PC-9 (cell line): ENCODE measurements around the gene PRPF4. TPM values are rescaled to one million over a fixed set of nuclear protein-coding genes. Genes with fewer than 3 reads are reported as not detected.

Source experiments
- BruUV-seq: library from RNA; stranded (reverse); fragments of 400-500 nt; replicated peaks from 2 replicates; lab custom pipeline; 2021; lab: Mats Ljungman, UMichigan
- CTCF ChIA-PET: fragments of 300-600 bp; sonication (Branson Sonifier 250); formaldehyde crosslinking; loops from one replicate; lab custom pipeline; 2022; ENCODE audit warnings: antibody characterized with exemption; lab: Charles Lee
- POLR2A ChIA-PET: fragments of 300-600 bp; sonication (Branson Sonifier 250); formaldehyde crosslinking; loops from one replicate; lab custom pipeline; 2022; ENCODE audit warnings: antibody characterized with exemption; ENCODE audit not compliant: unreplicated experiment; lab: Charles Lee
- DNase-seq, 2 experiments: peaks; one replicate each; pipeline versions ENCODE4 v3.0.0 to v3.0.0-alpha.2; 2015 to 2022; ENCODE audit warnings: mixed read lengths in 1 of 2
- H2AFZ ChIP-seq: fragments of 200-600 bp; sonication (generic); 2 replicates; pipeline ENCODE4 v1.8.1; 2017; ENCODE audit warnings: antibody characterized with exemption
- H3F3A ChIP-seq: fragments of 200-600 bp; sonication (generic); 2 replicates; pipeline ENCODE4 v1.8.1; 2017; ENCODE audit warnings: antibody characterized with exemption, mild to moderate bottlenecking, low read depth; ENCODE audit not compliant: insufficient read depth
- H3K27ac ChIP-seq: fragments of 200-600 bp; sonication (generic); 2 replicates; pipeline ENCODE4 v1.6.1; 2016; ENCODE audit warnings: mixed run types
- H3K27me3 ChIP-seq: fragments of 200-600 bp; sonication (generic); 2 replicates; pipeline ENCODE4 v1.6.1; 2016; ENCODE audit warnings: low read depth, mixed run types; ENCODE audit not compliant: insufficient read depth
- H3K36me3 ChIP-seq: fragments of 200-600 bp; sonication (generic); 2 replicates; pipeline ENCODE4 v1.6.1; 2016; ENCODE audit warnings: low read depth, mixed run types
- H3K4me1 ChIP-seq: fragments of 200-600 bp; sonication (generic); replicated peaks from 2 replicates; pipeline ENCODE4 v1.6.1; 2016; ENCODE audit warnings: mixed run types; ENCODE audit not compliant: insufficient read depth
- H3K4me2 ChIP-seq: fragments of 200-600 bp; sonication (generic); 2 replicates; pipeline ENCODE4 v1.6.1; 2017; ENCODE audit warnings: mixed run types
- H3K4me3 ChIP-seq: fragments of 200-600 bp; sonication (generic); 2 replicates; pipeline ENCODE4 v1.6.1; 2016; ENCODE audit warnings: mixed run types
- H3K79me2 ChIP-seq: fragments of 200-600 bp; sonication (generic); 2 replicates; pipeline ENCODE4 v1.6.1; 2017; ENCODE audit warnings: low read depth, mixed run types
- H3K9me2 ChIP-seq: fragments of 200-600 bp; sonication (generic); 2 replicates; pipeline ENCODE4 v1.8.1; 2017; ENCODE audit warnings: mild to moderate bottlenecking; ENCODE audit not compliant: insufficient read depth
- H3K9me3 ChIP-seq: fragments of 200-600 bp; sonication (generic); 2 replicates; pipeline ENCODE4 v1.8.1; 2016; ENCODE audit warnings: low read depth; ENCODE audit not compliant: insufficient read depth
- H4K20me1 ChIP-seq: fragments of 200-600 bp; sonication (generic); 2 replicates; pipeline ENCODE4 v1.8.1; 2017; ENCODE audit not compliant: insufficient read depth
- CTCF ChIP-seq: fragments of 200-600 bp; sonication (generic); conservative IDR thresholded peaks from 2 replicates; pipeline ENCODE4 v1.6.1; 2017; ENCODE audit warnings: mixed run types, antibody characterized with exemption, mild to moderate bottlenecking, moderate library complexity
- EZH2 ChIP-seq: fragments of 200-600 bp; sonication (generic); IDR thresholded peaks from 2 replicates; pipeline ENCODE4 v1.8.0; 2017; ENCODE audit warnings: antibody characterized with exemption, low read depth
- intact Hi-C: fragments of 100-400 bp; cut with micrococcal nuclease; formaldehyde crosslinking; loops from one replicate; pipeline ENCODE4 v1.10.0; 2022; ENCODE audit not compliant: unreplicated experiment
- total RNA-seq: library from RNA; stranded (reverse); gene quantifications from 2 replicates; pipeline ENCODE4 v1.2.3, GENCODE V29; 2021

Gene PRPF4
- total RNA-seq, 1 experiment from 2014 or later = 36.3 TPM

- no TSS peak for BruUV-seq
- H3K4me3 ChIP-seq = no peak overlapping the region
- TF ChIP-seq EZH2 (no peak), CTCF (no peak)
- H3K4me2 ChIP-seq = no peak overlapping the region
- no peak overlapping the region for H2AFZ ChIP-seq
- DNase-seq = no peak
- CTCF ChIA-PET = no interaction called here
- H3K79me2 ChIP-seq = no peaks in the 10 kb centered on the region
- intact Hi-C loops = no loop called here
- H4K20me1 ChIP-seq = no peaks in the 10 kb centered on the region
- POLR2A ChIA-PET = no interaction called here
- no peaks in the 10 kb centered on the region; the same call in 1 of the 2 replicates for H3K4me1 ChIP-seq
- H3K9me2 ChIP-seq = no peaks in the 10 kb centered on the region
- H3K27me3 ChIP-seq = no peaks in the 10 kb centered on the region
- H3F3A ChIP-seq = no peaks in the 10 kb centered on the region
- no peak overlapping the region for H3K27ac ChIP-seq
- no peaks in the 10 kb centered on the region for H3K9me3 ChIP-seq
- no peaks in the 10 kb centered on the region for H3K36me3 ChIP-seq
Observed at GRCh38 chr9:113306566-113306965, 31.1 kb downstream of the PRPF4 start.

DNA sequence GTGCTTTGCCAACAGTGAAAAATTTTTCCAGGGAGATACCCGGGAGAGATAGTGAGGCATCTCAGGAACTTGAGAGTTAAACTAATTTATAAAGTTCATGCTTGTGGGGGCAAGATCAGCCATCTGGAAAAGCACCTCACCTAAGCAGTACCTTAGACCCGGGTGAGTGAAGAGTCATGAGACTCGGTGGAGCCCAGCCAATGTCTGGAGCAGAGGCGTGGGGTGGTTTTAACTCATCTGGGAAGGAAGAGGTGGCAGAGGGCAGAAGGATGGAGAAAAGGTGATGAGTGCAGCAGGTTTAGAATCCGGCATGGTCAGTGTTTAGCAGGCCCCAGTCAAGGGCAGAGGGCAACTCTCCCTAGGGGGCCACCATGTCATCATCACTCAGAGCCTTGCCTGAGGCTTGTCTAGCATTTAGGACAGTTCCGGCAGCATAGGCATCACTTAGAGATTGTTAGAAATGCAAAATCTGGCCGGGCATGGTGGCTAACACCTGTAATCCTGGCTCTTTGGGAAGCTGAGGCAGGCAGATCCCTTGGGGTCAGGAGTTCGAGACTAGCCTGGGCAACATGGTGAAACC, 32.0 kb downstream of the PRPF4 start:
- no peaks in the 10 kb centered on the region for H3K27me3 ChIP-seq
- TF ChIP-seq EZH2 (no peak), CTCF (no peak)

DNA sequence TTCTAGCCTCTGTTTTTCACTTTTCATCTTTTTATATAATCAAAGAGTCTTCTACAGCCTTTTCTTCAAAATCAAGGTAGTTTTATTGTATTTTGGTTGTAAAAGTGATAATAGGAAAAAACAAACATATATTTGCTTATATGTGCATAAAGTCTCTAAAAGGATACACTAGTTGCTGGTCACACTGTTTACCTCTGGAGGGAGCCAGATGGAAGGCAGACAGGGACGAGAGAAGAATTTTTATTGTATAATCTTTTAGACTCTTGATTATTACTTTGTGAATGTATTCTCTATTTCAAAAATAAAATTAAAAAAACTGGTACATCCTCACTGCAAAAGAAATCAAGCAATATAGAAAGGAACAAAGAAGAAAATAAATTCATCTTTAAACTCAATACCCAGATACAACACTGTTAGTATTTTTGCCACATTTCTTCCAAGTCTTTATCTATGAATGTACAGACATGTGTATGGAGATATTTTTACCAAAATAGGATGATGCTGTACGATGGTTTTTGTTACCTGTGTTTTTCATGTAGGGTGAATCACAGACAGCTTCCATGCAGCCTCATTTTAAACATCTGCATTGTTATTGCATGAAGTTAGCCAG, 33.9 kb downstream of the PRPF4 start:
- ChIA-PET POLR2A (no interaction called here), CTCF (interaction anchor here (0.6 to 1.2 kb wide), 2 partner anchors 20 to 37 kb away, joined by 3 to 6 read pairs; no protein-coding TSS in a partner anchor)
- intact Hi-C loops = loop anchor here (1.0 to 2.0 kb wide), 4 partner anchors 31 to 346 kb away; partner anchors contain the start of gene WDR31
- H4K20me1 ChIP-seq = no peaks in the 10 kb centered on the region
- peak; percentile 17 to 44 for DNase-seq
- H3K4me1 ChIP-seq = no peaks in the 10 kb centered on the region; the same call in 1 of the 2 replicates
- no peaks in the 10 kb centered on the region for H3K79me2 ChIP-seq
- H3F3A ChIP-seq = no peaks in the 10 kb centered on the region
- no peaks in the 10 kb centered on the region for H3K9me2 ChIP-seq
- no TSS peak for BruUV-seq
- no peaks in the 10 kb centered on the region for H3K9me3 ChIP-seq
- no peaks in the 10 kb centered on the region for H3K36me3 ChIP-seq
- H2AFZ ChIP-seq = no peak overlapping the region
- H3K4me2 ChIP-seq = no peak overlapping the region
- H3K27ac ChIP-seq = no peak overlapping the region
- H3K4me3 ChIP-seq = no peak overlapping the region
- H3K27me3 ChIP-seq = no peaks in the 10 kb centered on the region
- TF ChIP-seq EZH2 = no peak
- peak; percentile 82 for TF ChIP-seq CTCF

More for the DNA sequence above, 32.0 kb downstream of the PRPF4 start:
- ChIA-PET CTCF (interaction anchor here (0.7 kb wide), 1 partner anchor 899 kb away, joined by 3 read pairs; no protein-coding TSS in a partner anchor), POLR2A (no interaction called here)
- Histone ChIP-seq H3K27ac (no peak overlapping the region), H3K4me1 (no peaks in the 10 kb centered on the region; the same call in 1 of the 2 replicates), H3K36me3 (no peaks in the 10 kb centered on the region), H3K4me3 (no peak overlapping the region), H4K20me1 (no peaks in the 10 kb centered on the region), H2AFZ (no peak overlapping the region), H3K79me2 (no peaks in the 10 kb centered on the region), H3K9me2 (no peaks in the 10 kb centered on the region), H3K9me3 (no peaks in the 10 kb centered on the region), H3F3A (no peaks in the 10 kb centered on the region), H3K4me2 (no peak overlapping the region)
- no TSS peak for BruUV-seq
- intact Hi-C loops = no loop called here
- no peak for DNase-seq
